Stimulated activated CD4-positive, alpha-beta T cell treated with anti-CD3 and anti-CD28 coated beads, TNF-alpha, amount 100 ng/mL, for 1 hour (primary cell): ENCODE data around the gene PRCP.
"Not testable (repeated sequence)": the region's sequence is repeated elsewhere in the genome, so short reads cannot be mapped to it uniquely, and the experiment has no call there.

Experiments used
- DNase-seq, 3 donors: peaks; one replicate each; pipeline ENCODE4 v3.0.0-alpha.2; 2020; ENCODE audit warnings: low read depth in 3 of 3, low spot score in 1 of 3

Gene PRCP

DNA sequence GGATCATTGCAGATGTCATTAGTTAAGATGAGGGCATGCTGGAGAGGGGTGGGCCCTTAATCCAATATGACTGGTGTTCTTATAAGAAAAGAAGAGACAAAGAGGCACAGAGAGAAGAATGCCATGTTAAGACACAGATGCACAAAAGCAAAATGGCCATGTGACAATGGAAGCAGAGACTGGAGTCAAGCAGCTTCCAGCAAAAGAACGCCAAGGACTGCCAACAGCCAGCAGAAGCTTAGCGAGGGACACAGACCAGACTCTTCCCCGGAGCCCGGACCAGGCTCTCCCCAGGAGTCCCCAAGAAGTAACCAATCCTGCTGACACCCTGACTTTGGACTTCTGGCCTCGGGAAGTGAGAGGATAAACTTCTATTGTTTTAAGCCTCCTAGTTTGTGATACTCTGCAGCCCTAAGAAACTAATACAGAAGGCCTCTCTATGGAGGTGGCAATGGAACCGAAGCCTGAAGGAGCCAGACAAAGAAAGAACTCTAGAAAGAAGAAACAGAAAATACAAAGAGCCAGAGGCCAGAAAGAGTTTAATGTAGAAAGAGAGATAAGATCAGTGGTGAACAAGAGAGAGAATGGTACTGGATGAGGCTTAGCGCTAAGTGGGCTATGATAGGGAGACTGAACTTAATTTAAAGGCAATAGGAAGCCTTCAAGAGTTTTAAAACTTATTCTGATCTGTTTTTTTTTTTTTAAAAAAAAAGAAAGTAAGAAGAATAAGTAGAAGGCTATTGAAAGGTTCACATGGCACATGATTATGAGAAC is 27.7 kb downstream of the PRCP start:
- DNase-seq = no peak

DNA sequence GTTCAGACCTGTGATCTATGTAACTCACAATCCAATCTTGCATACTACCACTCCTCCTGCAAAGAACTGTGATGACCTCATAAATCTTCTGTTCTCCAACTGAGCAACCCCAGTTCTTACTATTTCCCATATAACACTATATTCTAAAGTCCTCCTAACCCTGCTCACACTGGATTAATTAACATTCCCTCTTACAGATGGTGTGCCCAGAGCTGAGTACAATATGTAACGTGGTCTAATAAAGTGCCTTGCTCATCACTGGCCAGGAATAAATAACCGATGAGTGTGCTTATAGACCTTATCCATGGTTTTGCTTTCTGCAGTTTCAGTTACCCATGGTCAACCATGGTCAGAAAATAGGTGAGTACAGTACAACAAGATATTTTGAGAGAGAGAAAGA is 28.6 kb downstream of the PRCP start:
- no peak for DNase-seq

DNA sequence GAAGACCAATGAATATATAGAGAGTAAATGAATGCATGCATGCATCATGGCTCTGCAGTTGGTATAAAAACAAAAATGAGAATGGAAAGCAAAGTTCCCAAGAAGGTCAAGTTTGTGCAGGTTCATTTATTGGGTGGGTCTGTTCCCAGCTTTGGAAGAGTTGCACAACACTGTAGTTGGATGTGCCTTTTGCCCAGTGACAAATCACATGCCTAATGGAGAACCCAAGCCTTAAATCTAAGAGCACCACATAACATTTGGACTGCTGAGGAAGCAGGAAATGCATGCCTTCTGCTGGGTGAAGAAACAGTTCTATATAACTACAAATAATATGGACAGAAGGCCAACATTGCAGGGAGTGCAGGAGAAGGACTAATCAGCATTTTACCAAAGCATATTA is 30.6 kb downstream of the PRCP start:
- DNase-seq = no peak

DNA sequence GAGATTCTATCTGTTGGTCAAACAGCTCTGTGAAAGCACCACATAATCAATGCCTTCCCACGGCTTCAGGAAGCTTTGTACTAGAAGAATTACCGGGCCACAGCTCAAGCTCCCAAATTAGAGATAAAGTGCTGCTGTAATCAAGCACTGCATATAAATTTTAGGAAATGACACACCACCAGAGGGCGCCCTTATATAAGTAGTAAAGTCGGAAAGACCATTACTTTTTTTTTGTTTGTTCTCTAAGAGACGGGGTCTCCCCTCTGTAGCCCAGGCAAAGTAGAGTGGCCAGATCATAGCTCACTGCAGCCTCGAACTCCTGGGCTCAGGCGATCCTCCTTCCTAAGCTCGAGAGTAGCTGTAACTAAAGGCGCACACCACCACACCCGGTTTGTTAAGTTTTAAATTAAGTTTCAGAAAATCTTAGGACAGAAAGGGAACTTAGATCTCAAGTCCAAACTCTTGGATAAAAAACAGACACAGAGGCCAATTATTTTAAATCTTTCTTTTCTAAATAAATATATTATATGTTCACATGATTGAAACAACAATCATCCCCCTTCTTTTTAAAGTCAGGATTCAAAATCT is 32.6 kb downstream of the PRCP start:
- DNase-seq = peak; percentile 41 to 55 (median 44)

DNA sequence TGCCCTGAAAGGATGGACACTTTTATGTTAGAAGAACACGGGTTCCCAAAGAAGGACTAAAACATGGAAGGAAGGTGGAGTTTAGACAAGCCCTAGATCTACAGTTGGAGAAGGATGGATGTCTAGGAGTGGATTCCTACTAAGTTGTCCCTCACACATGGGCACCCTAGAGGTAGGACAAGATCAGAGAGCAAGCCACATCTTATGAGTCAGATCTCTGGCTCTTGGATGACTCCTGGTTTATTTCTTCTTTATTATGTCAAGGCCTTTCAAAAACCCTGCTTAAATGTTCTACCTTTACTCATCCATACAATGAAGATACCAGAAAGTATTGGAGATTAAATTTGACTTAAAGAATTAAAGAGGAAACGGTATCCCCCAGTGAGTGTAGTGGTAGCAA is 34.4 kb downstream of the PRCP start:
- no peak for DNase-seq

DNA sequence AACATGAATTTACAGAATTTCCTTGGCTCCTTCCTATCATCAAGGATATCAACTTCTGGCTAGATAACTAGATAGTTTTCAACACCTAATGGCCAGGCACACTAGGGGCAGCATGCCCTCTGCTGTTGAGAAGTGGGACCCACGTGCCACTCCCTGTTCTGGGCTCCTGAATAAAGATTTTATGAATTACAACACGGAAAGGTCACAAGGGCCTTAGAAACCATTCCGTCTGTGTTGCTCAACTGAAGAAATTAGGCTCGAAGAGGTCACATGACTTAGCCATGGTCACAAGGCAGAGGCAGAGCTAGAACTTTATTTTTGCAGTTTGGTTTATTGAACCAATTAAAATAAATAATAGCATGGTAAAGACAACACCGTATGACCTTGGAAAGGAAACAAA is 36.0 kb downstream of the PRCP start:
- no peak for DNase-seq

DNA sequence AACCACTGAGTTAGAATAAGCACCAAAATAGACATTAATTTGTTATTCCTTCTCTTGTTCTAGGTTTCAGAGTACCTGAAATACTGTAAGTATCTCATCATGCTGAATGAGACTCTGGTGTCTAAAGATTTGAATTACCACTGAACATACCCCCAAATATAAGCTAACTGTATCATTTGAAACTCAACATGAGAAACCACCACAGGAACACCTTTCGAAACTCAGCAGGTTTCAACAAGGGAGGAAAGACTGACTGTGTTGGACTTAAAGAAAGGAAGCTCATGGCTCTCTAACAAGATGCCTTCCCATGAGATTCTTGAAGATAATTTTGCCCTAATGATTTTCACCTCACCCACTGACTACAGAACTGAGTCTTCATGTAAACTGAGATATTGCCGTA is 37.0 kb downstream of the PRCP start:
- no peak for DNase-seq

DNA sequence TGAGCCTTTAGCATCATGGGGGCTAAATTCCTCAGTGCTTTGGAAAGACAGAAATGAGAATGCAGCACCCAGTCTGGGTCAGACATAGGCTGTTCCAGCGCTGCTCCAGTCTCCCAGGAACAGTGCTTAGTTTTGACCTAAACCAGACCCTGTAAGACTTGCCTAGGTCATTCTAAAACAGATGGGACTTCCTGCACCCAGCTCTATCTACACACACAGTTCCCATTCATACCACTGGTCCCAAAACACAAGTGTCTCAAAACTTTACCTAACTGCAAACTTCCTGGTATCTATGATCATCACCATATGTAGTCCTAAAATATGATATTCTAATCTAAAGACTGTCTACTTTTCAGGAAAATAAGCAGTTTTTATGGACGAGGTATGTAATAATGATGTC is 37.9 kb downstream of the PRCP start:
- no peak for DNase-seq

DNA sequence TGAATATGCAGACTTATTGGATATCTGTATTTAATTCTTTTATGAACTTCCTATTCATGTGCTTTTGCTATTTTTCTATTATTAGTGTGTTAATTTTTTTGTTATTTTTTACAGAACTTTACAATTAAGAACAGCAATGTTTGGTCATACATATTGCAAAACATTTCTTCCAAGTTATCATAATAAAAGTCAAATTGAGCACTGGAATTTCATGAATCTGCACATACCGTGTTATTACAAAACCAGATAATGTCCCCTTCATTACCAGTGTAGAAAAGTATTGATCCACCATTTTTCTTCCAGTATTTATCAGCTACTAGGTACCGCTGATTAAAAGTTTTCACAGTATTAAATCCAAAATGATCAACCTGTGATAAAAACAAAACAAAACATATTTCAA is 40.5 kb downstream of the PRCP start:
- no peak for DNase-seq

DNA sequence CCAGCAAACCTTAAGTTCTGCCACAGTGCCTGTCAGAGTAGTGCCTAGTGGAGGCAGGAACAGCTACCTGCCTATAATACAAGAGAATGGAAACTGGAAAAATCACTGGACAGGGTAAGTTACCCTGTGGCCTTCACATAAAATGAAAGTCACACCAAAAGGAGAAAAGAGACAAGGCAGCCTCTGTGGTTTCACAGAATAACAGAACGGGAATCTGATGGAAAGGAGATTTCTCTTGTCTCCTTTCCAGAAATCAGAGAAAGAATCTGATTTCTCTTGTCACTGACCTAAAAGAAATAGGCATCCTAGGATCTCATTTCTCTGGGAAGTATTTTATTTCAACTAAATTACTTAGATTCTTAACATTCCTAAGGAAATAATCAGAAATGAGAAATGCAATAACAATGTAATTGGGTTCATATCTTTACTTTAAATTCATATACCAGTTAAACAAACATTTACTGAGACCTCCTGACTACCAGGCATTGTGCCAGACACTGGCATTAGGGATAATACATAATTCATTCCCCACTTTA is 41.6 kb downstream of the PRCP start:
- no peak for DNase-seq

DNA sequence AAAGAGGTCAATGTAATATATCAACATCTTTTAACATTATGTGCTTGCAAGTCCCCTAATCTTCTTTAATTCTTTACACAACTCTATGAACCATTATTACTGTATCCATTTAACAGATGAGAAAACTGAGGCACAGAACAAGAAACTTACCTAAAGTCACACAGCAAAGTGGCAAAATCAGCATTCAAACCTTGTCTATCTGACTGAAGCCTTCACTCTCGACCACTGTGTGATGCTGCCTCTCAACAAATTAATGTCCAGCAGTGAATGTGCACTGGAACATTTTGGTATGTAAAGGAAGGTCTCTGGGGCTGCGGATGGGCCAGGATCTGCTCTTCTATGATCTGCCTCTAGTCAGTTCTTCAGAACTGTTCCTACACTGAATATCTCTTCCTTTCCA is 42.1 kb downstream of the PRCP start:
- no peak for DNase-seq

DNA sequence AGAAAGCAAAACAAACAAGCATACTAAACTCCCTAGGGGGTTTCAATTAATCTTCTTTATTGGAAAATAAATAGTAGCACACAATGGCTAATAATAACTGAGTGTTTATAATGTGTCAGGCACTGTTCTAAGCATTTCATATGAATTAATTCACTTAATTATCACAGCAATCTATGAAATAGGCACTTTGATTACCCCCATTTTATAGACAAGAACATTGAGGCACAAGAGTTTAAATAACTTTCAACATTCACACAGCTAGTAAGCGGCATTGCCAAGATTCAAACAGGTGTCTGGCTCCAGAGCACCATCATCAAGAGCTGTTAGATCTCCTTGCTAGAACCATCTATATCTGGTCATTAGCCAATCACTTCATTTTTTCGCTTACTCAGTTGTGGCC is 43.1 kb downstream of the PRCP start:
- no peak for DNase-seq

DNA sequence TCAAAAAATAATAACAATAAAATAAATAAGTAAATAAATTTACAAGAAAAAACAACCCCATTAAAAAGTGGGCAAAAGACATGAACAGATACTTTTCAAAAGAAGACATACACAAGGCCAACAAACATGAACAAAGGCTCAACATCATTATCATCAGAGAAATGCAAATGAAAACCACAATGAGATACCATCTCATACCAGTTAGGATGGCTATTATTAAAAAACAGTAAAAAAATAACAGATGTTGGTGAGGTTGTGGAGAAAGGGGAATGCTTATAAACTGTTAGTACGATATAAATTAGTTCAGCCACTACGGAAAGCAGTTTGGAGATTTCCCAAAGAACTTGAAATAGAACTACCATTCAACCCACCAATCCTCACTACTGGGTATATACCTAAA is 44.6 kb downstream of the PRCP start:
- no peak for DNase-seq

DNA sequence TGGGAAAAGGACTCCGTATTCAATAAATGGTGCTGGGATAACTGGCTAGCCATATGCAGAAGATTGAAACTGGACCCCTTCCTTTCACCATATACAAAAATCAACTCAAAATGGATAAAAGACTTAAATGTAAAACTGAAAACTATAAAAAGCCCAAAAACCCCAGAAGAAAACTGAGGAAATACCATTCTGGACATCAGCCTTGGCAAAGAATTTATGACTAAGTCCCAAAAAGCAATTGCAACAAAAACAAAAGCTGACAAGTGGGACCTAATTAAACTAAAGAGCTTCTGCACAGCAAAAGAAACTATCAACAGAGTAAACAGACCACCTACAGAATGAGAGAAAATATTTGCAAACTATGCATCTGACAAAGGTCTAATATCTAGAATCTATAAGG is 45.3 kb downstream of the PRCP start:
- not testable (repeated sequence) for DNase-seq

DNA sequence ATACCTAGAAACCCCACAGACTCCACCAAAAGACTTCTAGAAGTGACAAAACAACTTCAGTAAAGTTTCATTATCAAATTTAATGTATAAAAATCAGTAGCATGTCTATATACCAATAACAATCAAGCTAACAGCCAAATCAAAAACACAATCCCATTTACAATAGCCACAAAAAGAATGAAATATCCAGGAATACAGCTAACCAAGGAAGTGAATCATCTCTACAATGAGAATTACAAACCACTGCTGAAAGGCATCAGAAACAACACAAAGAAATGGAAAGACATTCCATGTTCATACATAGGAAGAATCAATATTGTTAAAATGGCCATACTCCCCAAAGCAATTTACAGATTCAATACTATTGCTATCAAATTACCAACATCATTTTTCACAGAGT is 46.0 kb downstream of the PRCP start:
- DNase-seq = no peak

DNA sequence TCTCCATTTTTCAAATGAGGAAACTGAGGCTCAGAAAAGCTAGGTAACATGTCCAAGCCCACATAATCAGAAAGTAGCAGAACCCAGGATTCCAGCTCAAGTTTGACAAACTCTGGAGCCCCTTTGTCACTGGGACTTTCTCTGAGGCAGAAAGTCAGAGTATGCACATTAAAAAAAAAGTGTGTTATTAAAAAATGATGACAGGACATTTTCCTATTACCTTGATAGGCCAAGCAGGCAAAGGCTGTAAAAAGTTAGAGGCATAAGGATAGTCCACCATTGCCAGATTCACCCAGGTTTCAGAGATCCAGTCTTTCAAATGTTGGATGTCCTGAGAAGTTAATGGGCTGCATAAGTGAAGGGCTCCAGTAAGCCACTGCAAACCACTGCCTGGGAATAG is 51.4 kb downstream of the PRCP start:
- no peak for DNase-seq

DNA sequence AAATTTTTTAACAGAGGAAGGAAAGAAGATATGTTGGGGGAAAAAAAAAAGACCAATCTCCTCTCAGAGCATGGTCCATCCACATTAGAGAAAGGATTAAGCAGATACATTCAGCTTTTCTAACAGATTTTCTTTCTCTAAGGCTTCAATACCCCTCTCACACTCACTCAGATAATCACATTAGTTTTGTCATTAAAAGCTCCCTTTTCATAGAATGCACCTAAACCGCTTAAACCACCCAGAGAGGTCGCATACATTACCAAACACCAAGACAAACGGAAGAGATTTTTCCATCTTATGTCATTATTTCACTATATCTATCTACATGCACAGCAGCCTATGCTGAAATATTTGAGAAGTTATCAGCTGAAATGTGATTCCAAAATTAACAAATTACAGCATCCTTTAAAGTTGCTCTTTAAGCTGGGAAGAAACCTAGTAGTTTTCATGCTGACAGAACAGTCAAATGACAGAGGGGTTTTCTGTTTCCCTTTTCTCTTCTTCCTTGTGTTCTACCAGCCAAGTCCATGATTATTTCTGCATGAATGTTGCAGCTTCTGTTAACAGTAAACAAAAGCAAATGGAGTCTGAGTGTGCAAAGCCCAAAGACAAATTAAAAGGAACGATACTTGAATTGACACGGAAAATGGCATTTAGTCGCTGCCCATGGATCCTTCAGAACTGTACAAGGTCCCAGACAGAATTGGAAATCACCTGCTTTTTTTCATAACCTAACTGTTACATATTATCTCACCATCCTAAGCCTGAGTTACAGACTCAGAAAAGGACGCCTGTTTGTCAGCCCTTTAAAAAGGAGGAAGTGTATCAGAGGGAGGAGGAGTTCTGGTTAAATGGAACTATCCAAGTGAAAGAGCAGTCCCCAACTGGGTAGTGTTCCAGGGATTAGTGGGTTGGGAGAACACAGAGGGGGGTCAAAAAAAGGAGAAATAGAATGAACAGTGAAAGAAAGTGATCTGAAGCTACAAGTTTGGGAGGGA is 54.6 kb downstream of the PRCP start:
- DNase-seq = no peak

DNA sequence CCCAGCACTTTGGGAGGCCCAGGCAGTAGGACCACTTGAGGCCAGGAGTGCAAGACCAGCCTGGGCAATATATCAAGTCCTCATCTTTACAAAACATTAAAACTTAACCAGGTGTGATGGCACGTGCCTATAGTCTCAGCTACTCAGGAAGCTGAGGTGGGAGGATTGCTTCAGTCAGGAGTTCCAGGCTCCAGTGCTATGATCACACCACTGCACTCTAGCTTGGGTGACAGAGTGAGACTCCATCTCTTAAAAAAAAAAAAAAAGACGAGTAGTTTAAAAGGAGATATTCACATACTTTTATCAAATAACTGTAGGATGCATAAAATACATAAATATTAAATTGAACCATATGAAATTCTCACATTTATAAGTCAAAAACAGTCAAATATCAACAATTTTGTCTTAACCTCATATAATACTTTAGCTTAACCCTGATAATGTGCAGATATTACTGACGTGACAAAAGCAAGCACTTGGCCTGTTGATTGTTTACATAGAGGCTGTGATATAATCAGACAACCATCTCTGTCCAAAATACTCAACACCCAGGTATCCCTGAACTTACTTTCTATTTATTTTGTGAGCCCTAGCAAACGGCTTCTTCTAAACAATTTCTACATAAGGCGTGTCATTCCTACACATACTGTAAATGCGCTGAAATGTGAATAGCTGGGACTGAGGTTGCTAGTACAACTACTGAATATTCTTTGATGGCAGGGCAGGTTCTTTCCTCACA is 57.0 kb downstream of the PRCP start:
- DNase-seq = no peak

DNA sequence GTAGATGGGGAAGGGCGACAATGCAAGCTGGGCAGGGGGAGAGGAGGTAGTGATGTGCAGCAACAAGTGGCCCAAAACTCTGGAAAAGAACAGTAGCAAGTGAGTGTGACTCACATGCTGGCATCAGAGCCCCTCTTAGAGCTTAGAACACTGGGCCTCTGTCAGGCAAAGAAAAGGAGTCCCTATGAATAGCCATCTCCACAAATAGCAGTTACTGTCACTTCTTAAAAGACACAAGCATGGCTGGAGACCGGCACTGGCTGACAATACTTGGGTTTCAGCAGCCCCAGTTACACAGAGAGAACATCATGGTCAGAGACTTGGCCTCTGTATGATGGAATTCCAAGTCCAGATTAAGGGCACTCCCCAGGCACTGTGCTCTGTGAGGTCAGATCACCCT is 58.2 kb downstream of the PRCP start:
- no peak for DNase-seq

DNA sequence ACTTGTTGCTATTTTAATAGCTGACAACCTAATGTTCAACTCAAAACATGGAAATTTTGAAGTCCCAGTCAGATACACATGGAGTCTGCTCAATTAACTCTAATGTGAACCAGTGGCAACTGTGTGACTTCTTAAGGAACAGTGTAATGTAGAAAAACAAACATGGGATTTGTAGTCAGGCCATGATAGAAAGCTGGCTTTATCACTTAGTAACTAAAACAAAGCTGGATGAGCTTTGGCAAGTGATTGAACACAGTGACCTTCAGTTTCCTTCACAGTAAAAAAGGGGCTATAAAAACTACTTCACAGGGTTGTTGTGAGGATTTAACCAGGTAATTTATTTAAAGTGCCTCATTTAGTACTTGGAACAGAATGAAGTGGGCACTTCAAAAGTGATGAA is 62.6 kb downstream of the PRCP start:
- DNase-seq = no peak

DNA sequence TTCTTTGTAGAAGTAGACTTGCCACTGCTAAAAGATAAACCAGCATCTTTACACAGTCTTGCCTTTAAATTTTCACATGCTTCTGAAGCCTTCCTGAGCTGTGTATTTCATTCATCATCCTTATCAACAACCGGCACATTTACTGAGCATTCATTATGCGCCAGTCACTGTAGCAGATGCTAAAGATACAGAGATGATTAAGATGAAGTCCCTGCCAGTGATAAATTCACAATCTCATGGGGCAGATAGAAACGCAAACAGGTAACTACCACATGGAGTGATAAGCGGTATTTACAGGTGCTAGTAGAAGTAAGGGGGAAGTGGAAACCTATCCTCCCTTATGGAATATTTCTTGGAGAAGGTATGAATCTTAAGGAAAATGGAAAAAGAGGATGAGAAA is 67.2 kb downstream of the PRCP start:
- DNase-seq = no peak
